ENCODE data around the gene TRAF2.

The TRAF2 gene

GRCh38 chr9:136957901-136958300 lies 71.6 kb downstream of the TRAF2 start:
- H3K36me3 ChIP-seq (replicated peaks; ENCODE audit: low read depth, low read length) = no peaks in the 10 kb centered on the region
- no peak overlapping the region for H3K9ac ChIP-seq (ENCODE audit: low read length)
- TF ChIP-seq EZH2phosphoT487 (IDR thresholded peaks at IDR 0.05; ENCODE audit: low read depth) (no peak), CTCF (IDR thresholded peaks at IDR 0.05; ENCODE audit: low read depth, low read length) (no peak)
- no peaks in the 10 kb centered on the region for H3K79me2 ChIP-seq (ENCODE audit: low read length)
- no peak overlapping the region for H3K4me3 ChIP-seq (ENCODE audit: low read length)
- H4K20me1 ChIP-seq (ENCODE audit: insufficient read depth, low read length) = no peaks in the 10 kb centered on the region
- H3K4me1 ChIP-seq (ENCODE audit: low read length) = no peaks in the 10 kb centered on the region
- no peak overlapping the region for H3K27ac ChIP-seq (ENCODE audit: low read length)
- no peak overlapping the region for H3K4me2 ChIP-seq (ENCODE audit: low read length)
- H3K27me3 ChIP-seq (ENCODE audit: low read depth, low read length) = no peaks in the 10 kb centered on the region; the same call in 1 of the 2 replicates
- no peak overlapping the region for H2AFZ ChIP-seq (ENCODE audit: low read depth, low read length)
- H3K9me3 ChIP-seq (ENCODE audit: insufficient read depth, low read length) = no peaks in the 10 kb centered on the region

GRCh38 chr9:136958473-136958872 lies 72.2 kb downstream of the TRAF2 start:
- no peaks in the 10 kb centered on the region for H3K79me2 ChIP-seq (ENCODE audit: low read length)
- H3K9me3 ChIP-seq (ENCODE audit: insufficient read depth, low read length) = no peaks in the 10 kb centered on the region
- no peak overlapping the region for H3K9ac ChIP-seq (ENCODE audit: low read length)
- no peaks in the 10 kb centered on the region for H3K36me3 ChIP-seq (replicated peaks; ENCODE audit: low read depth, low read length)
- no peaks in the 10 kb centered on the region for H4K20me1 ChIP-seq (ENCODE audit: insufficient read depth, low read length)
- no peak overlapping the region for H3K4me3 ChIP-seq (ENCODE audit: low read length)
- no peaks in the 10 kb centered on the region; the same call in 1 of the 2 replicates for H3K27me3 ChIP-seq (ENCODE audit: low read depth, low read length)
- no peak overlapping the region for H3K27ac ChIP-seq (ENCODE audit: low read length)
- H3K4me1 ChIP-seq (ENCODE audit: low read length) = no peaks in the 10 kb centered on the region
- no peak overlapping the region for H3K4me2 ChIP-seq (ENCODE audit: low read length)
- TF ChIP-seq EZH2phosphoT487 (IDR thresholded peaks at IDR 0.05; ENCODE audit: low read depth) (no peak), CTCF (IDR thresholded peaks at IDR 0.05; ENCODE audit: low read depth, low read length) (no peak)
- no peak overlapping the region for H2AFZ ChIP-seq (ENCODE audit: low read depth, low read length)

GRCh38 chr9:136958898-136959850 lies 72.9 kb downstream of the TRAF2 start:
- Histone ChIP-seq H3K36me3 (replicated peaks; ENCODE audit: low read depth, low read length) (no peaks in the 10 kb centered on the region), H3K27ac (ENCODE audit: low read length) (no peak overlapping the region), H2AFZ (ENCODE audit: low read depth, low read length) (no peak overlapping the region), H3K4me1 (ENCODE audit: low read length) (no peaks in the 10 kb centered on the region), H4K20me1 (ENCODE audit: insufficient read depth, low read length) (no peaks in the 10 kb centered on the region), H3K79me2 (ENCODE audit: low read length) (no peaks in the 10 kb centered on the region), H3K4me2 (ENCODE audit: low read length) (no peak overlapping the region), H3K9me3 (ENCODE audit: insufficient read depth, low read length) (no peaks in the 10 kb centered on the region), H3K27me3 (ENCODE audit: low read depth, low read length) (no peaks in the 10 kb centered on the region; the same call in 1 of the 2 replicates), H3K4me3 (ENCODE audit: low read length) (no peak overlapping the region), H3K9ac (ENCODE audit: low read length) (no peak overlapping the region)
- TF ChIP-seq EZH2phosphoT487 (IDR thresholded peaks at IDR 0.05; ENCODE audit: low read depth) = no peak
- no peak for TF ChIP-seq CTCF (IDR thresholded peaks at IDR 0.05; ENCODE audit: low read depth, low read length)

- H3K27me3 ChIP-seq (ENCODE audit: low read depth, low read length) = no peaks in the 10 kb centered on the region
- H4K20me1 ChIP-seq (ENCODE audit: insufficient read depth, low read length) = no peaks in the 10 kb centered on the region
- H2AFZ ChIP-seq (ENCODE audit: low read depth, low read length) = no peak overlapping the region
- no peak overlapping the region for H3K4me2 ChIP-seq (ENCODE audit: low read length)
- H3K79me2 ChIP-seq (ENCODE audit: low read length) = no peaks in the 10 kb centered on the region
- H3K9ac ChIP-seq (ENCODE audit: low read length) = no peak overlapping the region
- H3K4me1 ChIP-seq (ENCODE audit: low read length) = no peaks in the 10 kb centered on the region
- TF ChIP-seq EZH2phosphoT487 (IDR thresholded peaks at IDR 0.05; ENCODE audit: low read depth) (no peak), CTCF (IDR thresholded peaks at IDR 0.05; ENCODE audit: low read depth, low read length) (no peak)
- no peaks in the 10 kb centered on the region for H3K9me3 ChIP-seq (ENCODE audit: insufficient read depth, low read length)
- H3K27ac ChIP-seq (ENCODE audit: low read length) = no peak overlapping the region
- H3K36me3 ChIP-seq (replicated peaks; ENCODE audit: low read depth, low read length) = no peaks in the 10 kb centered on the region
- H3K4me3 ChIP-seq (ENCODE audit: low read length) = no peak overlapping the region
These were observed 74.1 kb downstream of the TRAF2 start for GRCh38 chr9:136960212-136960937.
